Ishikawa (cell line): ENCODE measurements around the gene FAM83G.

ENCODE experiments used
- CEBPB ChIP-seq: IDR thresholded peaks from 2 replicates; pipeline ENCODE4 v1.6.1; 2012
- CREB1 ChIP-seq: IDR thresholded peaks from 2 replicates; pipeline ENCODE4 v1.6.1; 2012; ENCODE audit warnings: low read depth
- EGR1 ChIP-seq: IDR thresholded peaks from 2 replicates; pipeline ENCODE4 v1.6.1; 2012
- EP300 ChIP-seq: IDR thresholded peaks from 2 replicates; pipeline ENCODE4 v1.6.1; 2012; ENCODE audit warnings: borderline replicate concordance
- FOXM1 ChIP-seq: IDR thresholded peaks from 2 replicates; pipeline ENCODE4 v1.6.1; 2012; ENCODE audit warnings: low read depth, borderline replicate concordance
- NFIC ChIP-seq: IDR thresholded peaks from 2 replicates; pipeline ENCODE4 v1.6.1; 2012
- RAD21 ChIP-seq: IDR thresholded peaks from 2 replicates; pipeline ENCODE4 v1.6.1; 2012; ENCODE audit warnings: low read depth
- TAF1 ChIP-seq: IDR thresholded peaks from 2 replicates; pipeline ENCODE4 v1.6.1; 2012; ENCODE audit warnings: low read depth, mild to moderate bottlenecking
- TCF12 ChIP-seq: IDR thresholded peaks from 2 replicates; pipeline ENCODE4 v1.6.1; 2012; ENCODE audit warnings: low read depth
- TEAD4 ChIP-seq: IDR thresholded peaks from 2 replicates; pipeline ENCODE4 v1.6.1; 2012
- YY1 ChIP-seq: IDR thresholded peaks from 2 replicates; pipeline ENCODE4 v1.6.1; 2012; ENCODE audit warnings: low read depth
- ZBTB7A ChIP-seq: IDR thresholded peaks from 2 replicates; pipeline ENCODE4 v1.6.1; 2012; ENCODE audit warnings: low read depth
- TF ChIP-seq, protein P1 (sequence below): IDR thresholded peaks from 2 replicates; pipeline ENCODE4 v1.6.1; 2012
- TF ChIP-seq, protein P2 (sequence below): IDR thresholded peaks from 2 replicates; pipeline ENCODE4 v1.6.1; 2012
- TF ChIP-seq, protein P3 (sequence below): IDR thresholded peaks from 2 replicates; pipeline ENCODE4 v1.6.1; 2012; ENCODE audit warnings: low read depth, mild to moderate bottlenecking

FAM83G gene

DNA sequence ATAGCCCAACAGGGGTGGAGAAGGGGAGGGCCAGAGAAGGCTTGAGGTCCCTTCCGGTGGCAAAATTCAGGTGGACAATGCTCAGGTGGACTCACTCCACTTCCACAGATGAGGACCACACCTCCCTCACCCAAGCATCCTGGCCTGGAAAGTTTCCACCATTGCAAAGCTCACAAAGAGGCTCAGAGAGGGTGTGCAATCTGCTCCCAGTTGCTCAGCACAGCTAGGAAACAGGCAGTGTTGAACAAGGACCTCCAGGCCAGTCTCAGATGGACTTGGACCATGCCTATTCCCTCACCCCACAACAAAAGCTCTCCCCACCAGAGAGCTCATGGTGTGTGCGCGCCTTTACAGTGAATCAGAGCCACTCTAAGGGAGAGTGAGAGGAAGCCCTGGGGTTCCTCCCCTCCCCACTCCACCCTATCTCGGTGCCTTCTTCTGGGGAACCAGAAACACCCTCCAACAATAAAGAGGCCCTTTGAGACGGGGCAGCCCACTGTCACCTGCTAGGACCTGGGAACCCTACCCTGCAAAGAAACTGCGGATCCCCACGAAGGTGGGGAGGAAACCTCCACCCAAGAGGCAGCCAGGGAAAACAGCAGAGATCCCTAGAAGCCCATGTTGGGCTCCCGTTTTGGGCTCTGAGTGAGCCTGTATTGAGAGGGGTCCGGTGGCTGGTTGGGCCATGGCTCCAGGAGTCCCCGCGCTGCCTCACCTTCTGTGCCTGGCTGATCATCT lies 1.6 kb downstream of the FAM83G start:
- TF ChIP-seq EGR1 (no peak), FOXM1 (no peak), NFIC (no peak), CREB1 (no peak), TAF1 (no peak), TEAD4 (no peak), RAD21 (no peak), CEBPB (no peak), ZBTB7A (no peak), TCF12 (no peak), EP300 (no peak), YY1 (no peak)
- TF ChIP-seq, protein P1, sequence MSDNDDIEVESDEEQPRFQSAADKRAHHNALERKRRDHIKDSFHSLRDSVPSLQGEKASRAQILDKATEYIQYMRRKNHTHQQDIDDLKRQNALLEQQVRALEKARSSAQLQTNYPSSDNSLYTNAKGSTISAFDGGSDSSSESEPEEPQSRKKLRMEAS = no peak
- TF ChIP-seq, protein P2, sequence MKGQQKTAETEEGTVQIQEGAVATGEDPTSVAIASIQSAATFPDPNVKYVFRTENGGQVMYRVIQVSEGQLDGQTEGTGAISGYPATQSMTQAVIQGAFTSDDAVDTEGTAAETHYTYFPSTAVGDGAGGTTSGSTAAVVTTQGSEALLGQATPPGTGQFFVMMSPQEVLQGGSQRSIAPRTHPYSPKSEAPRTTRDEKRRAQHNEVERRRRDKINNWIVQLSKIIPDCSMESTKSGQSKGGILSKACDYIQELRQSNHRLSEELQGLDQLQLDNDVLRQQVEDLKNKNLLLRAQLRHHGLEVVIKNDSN = no peak
- TF ChIP-seq, protein P3, sequence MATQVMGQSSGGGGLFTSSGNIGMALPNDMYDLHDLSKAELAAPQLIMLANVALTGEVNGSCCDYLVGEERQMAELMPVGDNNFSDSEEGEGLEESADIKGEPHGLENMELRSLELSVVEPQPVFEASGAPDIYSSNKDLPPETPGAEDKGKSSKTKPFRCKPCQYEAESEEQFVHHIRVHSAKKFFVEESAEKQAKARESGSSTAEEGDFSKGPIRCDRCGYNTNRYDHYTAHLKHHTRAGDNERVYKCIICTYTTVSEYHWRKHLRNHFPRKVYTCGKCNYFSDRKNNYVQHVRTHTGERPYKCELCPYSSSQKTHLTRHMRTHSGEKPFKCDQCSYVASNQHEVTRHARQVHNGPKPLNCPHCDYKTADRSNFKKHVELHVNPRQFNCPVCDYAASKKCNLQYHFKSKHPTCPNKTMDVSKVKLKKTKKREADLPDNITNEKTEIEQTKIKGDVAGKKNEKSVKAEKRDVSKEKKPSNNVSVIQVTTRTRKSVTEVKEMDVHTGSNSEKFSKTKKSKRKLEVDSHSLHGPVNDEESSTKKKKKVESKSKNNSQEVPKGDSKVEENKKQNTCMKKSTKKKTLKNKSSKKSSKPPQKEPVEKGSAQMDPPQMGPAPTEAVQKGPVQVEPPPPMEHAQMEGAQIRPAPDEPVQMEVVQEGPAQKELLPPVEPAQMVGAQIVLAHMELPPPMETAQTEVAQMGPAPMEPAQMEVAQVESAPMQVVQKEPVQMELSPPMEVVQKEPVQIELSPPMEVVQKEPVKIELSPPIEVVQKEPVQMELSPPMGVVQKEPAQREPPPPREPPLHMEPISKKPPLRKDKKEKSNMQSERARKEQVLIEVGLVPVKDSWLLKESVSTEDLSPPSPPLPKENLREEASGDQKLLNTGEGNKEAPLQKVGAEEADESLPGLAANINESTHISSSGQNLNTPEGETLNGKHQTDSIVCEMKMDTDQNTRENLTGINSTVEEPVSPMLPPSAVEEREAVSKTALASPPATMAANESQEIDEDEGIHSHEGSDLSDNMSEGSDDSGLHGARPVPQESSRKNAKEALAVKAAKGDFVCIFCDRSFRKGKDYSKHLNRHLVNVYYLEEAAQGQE = no peak

DNA sequence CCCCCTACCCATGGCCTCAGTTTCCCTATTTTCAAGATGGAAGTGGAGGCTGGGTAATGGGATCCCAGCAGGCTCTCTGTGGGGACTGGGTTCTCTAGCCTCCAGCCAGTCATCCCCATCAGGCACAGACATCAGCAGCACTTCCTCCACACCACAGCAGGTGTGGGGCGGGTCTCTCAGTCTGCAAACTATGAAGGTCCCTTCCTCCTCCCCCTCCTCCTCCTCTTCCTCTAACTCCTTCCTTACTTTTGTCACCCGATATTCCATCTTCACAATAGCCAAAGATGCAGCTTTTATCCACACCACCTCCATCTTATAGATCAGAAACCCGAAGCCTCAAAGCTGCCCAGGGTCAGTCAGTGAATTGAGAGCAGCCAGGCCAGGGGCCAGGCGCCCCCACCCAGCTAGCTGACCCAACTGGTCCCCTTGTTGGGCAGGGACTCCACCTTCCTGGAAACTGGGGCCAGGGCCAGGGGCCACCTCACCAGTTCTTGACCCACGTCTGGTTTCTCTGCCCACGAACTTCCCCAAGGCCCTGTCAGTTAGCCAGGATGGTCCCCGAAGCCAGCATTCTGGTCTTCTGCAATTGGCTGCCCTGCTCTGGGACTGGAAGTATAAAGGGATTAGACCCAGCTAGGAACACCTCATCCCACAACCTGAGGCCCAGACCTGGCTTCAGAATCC lies 2.5 kb downstream of the FAM83G start:
- TF ChIP-seq FOXM1 = no peak

DNA sequence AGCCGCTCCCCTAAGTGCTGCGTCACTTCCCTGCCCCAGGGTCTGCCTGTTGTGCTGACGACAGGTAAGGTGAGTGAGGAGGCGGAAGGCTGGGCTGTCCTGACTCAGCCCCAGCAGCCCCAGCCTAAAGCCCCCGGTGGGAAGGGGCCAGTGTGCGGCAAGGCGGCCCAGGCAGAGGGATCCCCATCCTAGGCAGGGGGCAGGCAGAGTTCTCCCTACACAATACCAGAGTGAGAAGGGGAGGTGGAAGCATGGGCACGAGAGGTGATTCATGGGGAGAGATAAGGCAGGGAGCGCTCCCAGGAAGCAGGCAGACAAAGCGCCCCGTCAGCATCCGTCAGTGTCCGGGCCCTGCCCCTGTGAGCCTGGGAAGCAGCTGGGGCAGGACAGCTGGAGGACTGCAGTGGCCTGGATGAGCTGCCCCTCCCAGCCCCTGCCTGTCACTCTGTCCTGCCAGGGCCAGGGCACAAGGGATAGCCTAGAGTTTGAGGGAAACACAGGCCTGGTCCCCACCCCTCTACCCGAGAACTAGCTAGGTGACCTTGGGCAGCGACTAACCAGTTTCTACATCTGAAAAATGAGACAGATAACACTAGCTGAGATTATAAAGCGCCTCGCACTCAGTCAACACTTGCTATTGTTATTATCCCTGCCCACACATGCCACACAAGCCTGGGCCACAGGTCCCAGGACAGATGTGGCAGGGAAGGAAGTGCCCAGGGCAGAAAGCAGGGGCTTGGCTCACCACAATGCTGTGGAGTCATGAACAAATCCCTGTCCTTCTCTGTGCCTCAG lies 3.8 kb downstream of the FAM83G start:
- no peak for TF ChIP-seq CEBPB
- no peak for TF ChIP-seq EGR1
- TF ChIP-seq ZBTB7A = no peak
- TF ChIP-seq RAD21 = no peak
- no peak for TF ChIP-seq CREB1
- no peak for TF ChIP-seq FOXM1
- TF ChIP-seq, protein P1 = no peak
- TF ChIP-seq TEAD4 = no peak
- TF ChIP-seq, protein P2 = no peak
- TF ChIP-seq NFIC = no peak
- TF ChIP-seq, protein P3 = no peak
- no peak for TF ChIP-seq YY1
- TF ChIP-seq TCF12 = no peak

GRCh38 chr17:18999911-19000310 lies 4.7 kb downstream of the FAM83G start:
- TF ChIP-seq, protein P2 = no peak
- no peak for TF ChIP-seq TEAD4
- no peak for TF ChIP-seq CREB1
- TF ChIP-seq EP300 = no peak
- TF ChIP-seq YY1 = no peak
- no peak for TF ChIP-seq CEBPB
- TF ChIP-seq TCF12 = no peak

- TF ChIP-seq NFIC (no peak), RAD21 (no peak), CREB1 (no peak), FOXM1 (no peak), EP300 (no peak), TEAD4 (no peak), CEBPB (no peak), EGR1 (no peak), YY1 (no peak), ZBTB7A (no peak), TCF12 (no peak), TAF1 (no peak)
- TF ChIP-seq, protein P2 = no peak
- TF ChIP-seq, protein P3 = no peak
- TF ChIP-seq, protein P1 = no peak
Observed at GRCh38 chr17:18999394-18999793, 5.2 kb downstream of the FAM83G start.
